GM21390 (cell line): Measurements from ENCODE around the gene ERI3.

Source experiments
- ATAC-seq: cut with Tn5 transposase; IDR thresholded peaks from one replicate; pipeline ENCODE4 v1.9.1; 2021; ENCODE audit not compliant: unreplicated experiment

The ERI3 gene

DNA sequence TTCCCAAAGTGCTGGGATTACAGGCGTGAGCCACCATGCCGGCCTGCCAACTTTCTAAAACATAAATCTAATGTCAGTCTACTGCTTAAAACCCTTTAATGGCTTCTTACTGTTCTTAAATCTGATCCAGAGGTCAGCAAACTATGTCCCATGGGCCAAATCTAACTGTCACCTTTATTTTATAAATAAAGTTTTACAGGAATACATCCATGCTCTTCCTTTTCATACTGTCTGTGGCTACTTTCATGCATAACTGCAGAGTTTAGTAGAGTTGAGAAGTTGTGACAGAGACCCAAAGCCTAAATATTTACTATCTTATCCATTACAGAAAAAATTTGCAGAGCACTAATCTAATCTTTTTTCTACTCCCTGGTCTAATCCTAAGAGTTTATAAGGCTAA lies 3.8 kb downstream of the ERI3 start:
- no peak for ATAC-seq

DNA sequence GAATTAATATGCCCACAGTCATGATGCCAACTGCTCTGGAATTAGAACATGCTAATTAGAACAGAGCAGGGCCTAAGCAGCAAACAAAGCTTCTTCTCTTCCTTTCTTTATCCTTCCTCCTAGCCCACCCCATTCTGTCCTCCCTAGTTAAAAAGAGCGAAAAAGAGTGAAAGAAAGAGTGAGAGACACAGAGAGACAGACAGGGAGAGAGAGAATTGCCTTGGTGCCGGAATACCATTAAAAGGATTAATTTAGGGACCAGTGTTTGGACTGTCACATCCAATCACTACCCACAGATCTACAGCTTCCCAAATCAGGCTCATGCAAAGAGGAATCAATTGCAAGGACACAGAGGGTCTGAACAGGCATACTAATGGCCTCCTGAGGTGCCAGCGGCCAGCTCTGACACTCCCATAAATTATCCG lies 7.0 kb downstream of the ERI3 start:
- no peak for ATAC-seq

DNA sequence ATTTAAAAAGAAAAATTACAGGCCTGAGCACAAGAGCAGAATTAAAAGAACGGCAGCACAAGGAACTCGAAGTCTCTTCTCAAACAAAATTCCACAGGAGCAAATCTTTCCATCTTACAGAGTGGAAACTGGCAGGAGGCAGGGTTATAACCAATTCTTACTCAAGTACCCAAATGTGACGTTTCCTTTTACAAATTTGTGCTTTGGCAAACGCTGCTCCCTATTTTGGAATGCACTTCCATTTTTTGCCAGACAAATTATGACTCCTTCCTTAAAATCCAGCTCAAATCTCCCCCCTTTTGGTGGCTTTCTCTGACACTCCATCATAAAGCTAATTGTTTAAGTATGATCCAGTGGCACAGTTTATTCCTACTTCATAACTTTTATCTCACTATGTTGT lies 7.8 kb downstream of the ERI3 start:
- no peak for ATAC-seq

DNA sequence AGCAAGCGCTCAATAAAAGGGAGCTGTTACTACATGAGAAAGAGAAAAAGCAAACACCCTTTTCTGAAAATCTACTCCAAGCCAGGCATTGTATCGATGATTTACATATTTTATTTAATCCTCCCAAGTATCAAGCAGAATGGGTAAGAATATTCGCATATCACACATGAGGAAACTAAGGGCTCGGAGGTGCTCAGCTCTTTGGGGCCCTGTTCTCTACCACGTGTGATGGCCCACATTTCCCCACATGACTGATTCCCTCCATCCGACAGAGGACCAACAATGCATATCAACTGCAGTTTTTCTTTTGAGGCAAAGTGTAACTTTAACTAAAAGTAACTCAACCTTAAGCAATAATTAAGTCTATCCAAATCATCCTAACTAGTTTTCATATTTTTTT lies 8.2 kb downstream of the ERI3 start:
- no peak for ATAC-seq

DNA sequence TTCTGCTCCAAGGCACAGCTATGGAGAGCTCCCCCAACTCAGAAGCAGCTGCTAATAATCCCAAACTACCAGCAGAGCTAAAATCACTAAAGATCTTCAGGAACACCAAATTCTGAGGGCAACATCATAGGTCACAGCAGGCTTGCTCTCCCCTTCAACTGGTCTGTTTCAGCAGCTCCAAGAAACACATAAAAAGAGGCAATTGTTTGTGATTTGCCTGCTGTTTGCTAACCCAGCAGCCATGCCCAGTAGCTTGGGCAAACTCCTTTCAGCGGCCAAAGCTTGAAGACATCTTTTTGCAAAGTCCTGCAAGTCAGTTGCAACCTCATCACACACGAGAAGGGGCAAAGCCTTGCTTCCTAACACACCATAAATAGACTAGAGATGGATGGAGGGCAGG lies 8.9 kb downstream of the ERI3 start:
- no peak for ATAC-seq

DNA sequence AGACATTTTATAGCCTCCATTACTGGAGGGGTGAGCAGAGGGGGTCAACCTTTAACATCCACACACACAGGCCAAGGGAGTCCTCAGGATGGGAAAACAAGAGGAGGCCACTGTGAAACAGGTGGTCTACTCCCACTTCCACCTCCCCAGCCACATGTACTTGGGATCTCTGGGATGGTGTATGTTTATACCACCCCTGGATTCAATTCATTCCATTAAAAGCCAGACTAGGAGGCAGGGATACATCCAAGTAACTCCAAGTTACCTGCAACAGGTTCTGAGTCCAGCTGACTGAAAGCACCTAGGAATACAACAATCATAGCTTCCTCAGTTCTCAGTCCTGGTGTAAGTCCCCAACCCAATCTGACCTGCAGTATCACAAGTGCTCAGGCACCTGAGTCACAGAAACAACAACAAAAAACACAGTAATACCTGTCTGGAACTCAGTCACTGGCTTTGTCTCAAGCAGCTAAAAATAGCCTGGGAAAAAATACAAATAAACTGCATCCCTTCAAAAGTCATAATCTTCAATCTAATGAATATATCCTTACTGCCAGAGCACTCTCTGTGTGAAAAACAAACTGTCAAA lies 9.8 kb downstream of the ERI3 start:
- no peak for ATAC-seq

DNA sequence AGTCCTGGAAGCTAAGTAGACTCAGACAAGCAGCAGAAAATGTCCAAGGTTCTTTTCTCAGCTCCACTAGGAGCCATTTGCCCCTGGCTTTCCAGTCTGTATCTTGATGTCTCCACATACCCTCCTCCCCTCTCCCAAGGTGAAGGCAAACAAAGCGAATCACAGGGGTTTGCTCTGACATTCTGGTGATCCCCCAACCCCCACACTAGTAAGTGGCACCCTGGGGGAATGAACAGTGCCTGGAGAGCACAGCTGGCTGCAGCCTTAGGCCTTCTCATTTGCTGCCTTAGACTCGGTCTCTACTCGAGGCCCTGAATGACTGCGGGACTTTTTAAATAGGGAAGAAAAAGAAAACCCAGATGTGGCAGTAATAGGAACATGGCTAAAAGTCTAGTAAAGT lies 15.3 kb downstream of the ERI3 start:
- no peak for ATAC-seq

DNA sequence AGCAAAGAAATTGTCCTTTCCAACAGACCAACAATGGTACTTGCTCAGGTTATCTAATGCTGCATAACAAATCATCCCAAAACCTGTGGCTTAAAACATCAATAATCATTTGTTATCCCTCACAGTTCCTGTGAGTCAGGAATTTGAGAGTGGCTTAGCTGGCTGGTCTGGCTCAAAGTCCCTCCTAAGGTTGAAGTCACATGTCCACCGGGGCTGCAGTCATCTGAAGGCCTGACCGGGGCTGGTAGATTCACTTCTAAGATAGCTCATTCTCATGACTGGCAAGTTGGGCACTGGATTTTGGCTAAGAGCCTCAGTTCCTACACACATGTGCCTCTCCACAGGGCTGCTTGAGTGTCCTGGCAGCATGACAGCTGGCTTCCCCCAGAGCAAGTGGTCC lies 16.9 kb downstream of the ERI3 start:
- no peak for ATAC-seq

DNA sequence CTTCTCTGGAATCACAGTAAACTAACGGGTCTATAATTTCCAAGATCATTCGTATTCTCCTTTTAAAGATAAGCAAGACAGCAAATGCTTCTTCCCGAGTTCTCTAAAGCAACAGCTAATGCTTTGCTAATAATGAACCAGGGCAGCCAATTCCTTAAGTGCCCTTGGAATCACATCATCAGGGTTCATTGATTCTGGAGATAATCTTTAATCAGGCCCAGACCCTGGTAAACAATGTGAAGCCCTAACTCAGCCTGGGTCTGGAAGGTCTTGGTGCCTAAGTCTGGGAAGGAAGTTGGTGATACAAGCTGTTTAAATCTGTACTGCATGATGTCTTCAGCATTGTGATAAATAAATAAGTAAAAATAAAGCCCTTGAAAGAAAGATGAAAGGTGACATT lies 18.4 kb downstream of the ERI3 start:
- no peak for ATAC-seq

DNA sequence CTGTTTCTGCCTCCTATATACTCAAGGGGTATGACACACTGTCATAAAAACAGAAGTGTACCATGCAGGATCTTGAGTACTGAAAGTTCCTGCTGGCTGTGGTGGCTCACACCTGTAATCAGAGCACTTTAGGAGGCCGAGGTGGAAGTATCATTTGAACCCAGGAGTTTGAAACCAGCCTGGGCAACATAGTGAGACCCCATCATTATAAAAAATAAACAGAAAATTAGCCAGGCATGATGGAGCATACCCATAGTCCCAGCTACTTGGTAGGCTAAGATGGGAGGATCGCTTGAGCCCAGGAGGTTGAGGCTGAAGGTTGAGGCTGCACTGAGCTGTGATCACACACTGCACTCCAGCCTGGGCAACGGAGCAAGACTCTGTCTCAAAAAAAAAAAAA lies 20.1 kb downstream of the ERI3 start:
- ATAC-seq: no peak

DNA sequence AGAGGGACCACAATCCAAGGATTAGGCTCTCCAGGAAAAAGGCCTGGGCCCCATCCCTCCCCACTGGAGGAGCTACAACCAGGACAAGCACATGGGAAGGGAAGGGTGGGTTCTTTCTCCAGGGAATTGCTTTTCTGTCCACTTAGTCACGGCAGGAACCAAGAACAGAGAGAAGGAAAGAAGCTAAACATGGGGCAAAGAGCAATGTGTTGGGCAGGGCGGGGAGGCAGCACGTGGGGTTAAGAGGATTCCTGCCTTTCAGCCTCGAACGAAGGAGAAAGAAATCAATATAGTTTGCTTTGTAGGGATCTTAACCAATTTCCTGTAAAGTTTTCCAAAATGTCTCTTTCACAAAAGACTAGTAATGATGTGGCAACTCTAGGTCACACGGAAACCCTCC lies 21.7 kb downstream of the ERI3 start:
- ATAC-seq: no peak

DNA sequence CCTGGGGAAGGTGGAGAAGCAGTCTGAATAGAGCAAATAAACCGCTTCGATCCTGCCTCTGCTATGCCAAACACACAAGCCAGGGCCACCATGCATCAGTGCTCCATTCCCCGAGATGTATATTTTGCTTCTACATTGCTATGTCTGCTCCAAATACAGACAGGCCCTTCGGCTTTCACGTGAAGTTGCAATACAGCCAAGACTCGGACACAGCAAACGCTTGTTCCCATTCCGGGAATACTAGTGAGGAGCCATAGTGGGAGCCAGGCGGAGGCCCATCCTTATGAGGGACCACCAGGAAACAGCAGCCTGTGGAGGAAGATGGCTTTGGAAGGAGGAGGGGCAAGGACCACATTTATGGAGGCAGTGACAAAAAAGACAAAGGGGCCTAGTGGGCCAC lies 22.6 kb downstream of the ERI3 start:
- no peak for ATAC-seq

DNA sequence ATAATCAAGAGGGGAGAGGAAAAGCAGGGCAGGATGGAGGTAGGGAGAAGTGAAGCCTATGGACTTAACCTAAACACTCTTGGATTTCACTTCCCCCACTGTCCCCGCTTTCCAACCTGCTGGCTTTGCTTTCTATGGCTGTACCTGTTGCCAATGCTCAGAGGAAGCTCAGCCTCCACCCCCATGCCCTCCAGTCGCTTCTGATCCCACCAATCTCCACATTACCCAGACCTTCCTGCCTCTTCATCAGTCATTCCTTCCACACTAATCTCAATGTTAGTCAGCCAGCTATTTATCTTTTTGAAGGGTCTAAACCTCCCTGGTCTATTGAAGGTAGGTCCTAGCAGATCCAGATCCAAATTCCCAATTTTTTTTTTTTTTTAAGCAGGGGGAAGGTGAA lies 24.1 kb downstream of the ERI3 start:
- ATAC-seq: no peak

DNA sequence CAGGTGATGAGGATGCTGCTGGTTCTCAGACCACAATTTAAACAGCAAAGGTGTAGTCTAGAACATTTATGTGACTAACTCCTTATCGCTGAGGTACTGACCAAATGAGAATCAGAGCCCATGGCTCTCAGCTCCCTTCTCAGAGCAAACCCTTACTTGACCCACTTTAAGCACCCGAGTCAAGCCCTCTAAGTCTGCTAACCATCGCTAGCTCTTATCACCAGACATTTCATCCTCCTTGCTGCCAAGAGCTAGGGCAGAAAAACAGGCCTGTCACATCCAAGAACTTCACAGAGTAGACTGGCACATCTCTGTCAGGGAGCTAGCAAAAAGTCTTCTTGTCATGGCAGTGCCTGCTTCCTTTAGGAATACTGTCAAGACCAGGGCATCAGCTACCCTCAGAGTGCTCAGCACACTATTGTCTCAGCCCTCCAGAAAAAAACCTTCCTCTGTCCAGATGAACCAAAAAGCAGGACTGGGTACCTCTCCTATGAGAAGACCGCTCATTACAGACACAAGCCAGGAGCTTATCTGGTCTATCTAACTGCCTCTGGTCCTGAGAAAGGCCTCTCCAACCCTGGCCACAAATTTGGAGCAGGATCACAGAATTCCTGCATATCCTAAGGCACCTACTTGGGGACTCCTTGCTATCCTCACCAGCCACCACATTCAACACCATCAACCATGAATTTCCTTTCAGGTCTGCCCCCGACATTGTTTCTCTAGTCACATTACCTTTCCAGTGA lies 26.2 kb downstream of the ERI3 start:
- no peak for ATAC-seq

DNA sequence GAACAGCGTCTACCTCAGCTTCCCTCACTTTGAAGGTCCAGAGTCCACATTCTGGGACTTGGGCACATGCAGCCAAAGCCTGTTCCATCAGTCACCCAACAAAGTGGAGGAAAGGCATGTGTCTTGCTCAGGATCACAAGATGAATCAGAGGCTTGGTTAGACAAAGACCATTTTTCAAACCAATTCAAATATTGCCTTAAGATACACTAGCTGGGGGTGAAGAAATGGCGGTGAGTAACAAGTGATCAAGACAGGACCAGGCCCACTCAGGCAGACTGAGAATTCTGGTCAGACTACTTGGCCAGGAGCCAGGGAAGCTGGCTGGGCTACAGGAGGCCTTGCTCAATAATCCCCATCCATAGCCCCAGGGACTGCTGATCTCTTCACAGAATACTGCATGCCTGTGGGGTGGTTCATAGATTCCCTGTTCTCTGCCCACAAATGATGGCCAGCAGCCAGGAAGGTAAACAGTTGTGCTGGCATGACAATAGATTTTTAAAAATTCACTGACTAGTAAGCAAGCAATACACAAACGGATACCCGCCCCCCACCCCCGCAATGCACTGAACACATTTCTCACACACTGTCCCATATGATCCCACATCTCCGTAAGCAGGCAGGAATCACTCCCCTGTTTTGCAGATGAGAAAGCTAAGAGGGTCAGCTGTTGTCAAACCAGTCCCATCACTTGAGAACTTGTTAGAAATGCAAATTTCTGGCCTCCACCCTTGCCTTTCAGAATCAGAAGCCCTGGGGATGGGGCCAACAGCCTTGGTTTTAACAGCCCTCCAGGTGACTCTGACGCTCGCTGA lies 27.2 kb downstream of the ERI3 start:
- no peak for ATAC-seq

DNA sequence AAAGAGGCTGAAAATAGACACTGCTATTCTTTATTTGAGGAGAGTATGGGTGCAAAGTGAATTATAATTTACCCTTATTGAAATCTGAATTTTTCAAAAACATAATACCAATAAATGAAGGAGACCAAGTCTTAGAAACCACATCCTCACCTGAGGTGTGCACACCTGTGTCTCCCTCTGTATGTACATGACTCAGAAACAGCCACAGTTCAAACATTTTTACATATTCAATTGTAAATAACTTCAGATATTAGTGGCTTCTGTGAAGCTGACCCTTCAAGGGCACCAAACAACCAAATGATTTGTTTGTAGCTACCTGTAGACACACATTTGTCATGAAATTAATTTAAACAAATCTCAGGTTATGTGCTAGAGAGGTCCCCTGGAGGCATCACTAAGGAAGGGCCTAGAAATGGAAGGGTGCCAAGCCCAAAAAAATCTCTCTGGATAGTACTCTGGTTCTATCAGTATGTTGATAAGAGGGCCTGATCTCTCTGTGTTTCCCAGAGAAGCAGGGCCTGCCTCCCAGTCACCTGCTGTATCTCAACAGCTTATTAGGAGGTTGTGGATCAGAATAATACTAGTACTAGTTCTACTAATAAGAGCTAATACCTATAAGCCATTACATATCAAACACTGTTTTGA lies 28.1 kb downstream of the ERI3 start:
- no peak for ATAC-seq

DNA sequence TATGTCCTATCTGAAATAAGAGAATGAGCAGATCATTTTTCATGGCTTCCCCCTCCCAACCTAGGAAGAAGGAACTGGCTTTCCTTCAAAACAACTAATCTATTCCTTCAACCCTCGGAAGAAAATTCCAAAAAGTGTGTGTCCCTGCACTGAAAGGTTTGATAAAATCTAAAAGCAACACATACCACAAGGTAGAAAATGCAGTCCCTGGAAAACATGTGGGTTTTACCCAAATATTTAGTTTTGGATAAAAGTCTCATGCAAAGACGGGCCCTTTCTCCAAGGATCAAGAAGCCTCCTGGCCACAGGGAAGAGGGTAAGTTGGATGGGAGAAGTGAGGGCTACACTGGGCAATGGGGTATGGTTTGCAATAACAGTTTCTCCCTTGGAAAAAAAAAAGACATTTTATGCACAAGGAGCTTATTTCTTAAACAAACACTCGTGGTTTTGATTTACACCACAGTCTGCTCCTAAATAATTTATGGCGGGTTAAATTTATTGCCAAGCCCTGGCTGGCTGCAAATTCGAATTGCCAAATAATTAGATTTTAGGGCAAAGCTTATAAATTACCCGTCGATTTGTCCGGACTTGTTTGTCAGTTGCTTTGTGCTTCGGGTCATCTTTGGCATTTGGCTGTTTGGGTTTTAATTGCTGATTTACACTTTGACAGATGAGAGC lies 28.9 kb downstream of the ERI3 start:
- no peak for ATAC-seq

DNA sequence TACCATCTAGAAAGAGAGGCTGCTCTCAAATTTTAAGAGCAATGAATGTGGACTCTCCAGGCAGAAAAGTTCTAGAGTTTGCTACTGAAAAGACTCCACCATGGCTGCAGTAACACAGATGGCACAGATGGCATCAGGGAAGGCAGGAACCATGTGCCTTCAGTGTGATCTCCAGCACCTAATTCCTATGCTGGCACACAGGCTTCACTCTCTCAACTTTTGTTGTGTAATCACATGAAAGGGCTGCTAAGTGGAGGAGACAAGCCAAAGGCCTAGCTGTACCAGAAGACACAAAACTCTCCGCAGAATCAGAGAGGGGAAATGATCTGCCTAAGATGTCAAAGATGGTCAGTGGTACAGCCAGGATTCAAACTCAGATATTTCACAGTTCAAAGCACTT lies 31.1 kb downstream of the ERI3 start:
- no peak for ATAC-seq

DNA sequence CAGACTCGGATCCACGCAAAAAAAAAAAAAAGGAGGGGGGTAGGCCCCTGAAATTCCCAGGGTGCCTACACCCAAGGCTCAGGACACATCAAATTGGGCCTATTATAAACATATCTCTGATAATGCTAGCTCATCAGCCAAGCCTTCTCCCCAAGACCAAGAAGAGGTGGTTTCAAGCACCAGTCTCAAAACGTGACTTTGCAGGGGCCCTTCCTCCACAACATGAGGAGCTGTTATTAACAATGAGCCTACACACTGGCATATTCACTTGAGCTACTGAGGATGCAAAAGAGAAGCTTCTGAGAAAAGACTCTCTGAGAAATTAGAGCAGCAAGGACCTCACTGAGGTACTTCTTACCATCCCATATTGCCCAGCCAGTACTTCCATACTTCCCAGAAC lies 32.7 kb downstream of the ERI3 start:
- no peak for ATAC-seq

DNA sequence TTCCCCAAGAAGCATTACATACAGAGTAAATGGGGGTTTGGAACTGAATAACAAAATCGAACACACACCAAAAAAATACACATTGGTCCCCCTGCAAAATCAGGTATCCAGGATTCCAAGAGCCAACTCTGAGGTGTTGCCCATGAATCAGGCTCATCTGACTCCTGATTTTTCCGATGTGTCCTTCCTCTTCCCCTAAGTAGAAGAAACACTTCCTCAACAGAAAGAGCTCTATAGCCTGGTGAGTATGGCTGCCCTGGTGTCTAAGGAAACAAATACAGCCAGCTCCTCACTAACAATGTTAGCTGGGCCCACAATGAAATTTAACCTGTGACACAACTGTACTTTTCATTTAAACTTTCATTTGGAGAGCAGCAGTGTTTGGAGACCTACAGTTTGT lies 33.6 kb downstream of the ERI3 start:
- no peak for ATAC-seq
